ENCODE data around the gene ROR2.
"Not testable (repeated sequence)": the region's sequence is repeated elsewhere in the genome, so short reads cannot be mapped to it uniquely, and the experiment has no call there.

The ROR2 gene

GRCh38 chr9:91814201-91814600 lies 135.8 kb downstream of the ROR2 start:
- no peak for DNase-seq

DNA sequence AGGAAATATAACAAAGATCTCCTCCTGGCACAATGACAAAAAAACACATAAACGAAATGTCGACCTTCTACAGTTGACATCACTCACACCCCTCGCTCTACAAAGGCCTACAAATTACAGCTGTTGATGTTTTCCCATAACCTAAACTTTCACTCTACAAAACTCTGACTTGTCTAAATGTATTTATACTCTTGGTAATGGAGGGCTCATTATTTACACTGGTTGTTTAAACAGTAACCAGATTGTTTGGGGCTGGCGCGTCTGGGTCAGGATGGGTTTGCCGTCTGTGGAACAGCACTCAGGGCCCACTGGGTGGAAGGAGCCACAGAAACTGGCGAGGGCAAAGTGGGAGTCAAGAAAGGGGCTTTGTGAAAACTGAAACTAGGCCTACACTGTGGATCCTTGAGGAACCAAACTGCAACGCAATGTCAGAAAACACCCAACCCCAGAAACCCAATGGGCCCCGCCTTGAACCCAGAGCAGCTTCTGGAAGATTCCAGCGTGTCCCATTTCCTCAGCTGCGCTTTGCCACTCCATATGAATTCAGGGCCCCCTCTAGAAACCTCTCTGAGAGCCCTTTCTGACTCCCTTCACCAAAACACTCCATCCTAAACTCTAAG lies 136.7 kb downstream of the ROR2 start:
- DNase-seq = no peak

- DNase-seq = no peak
Observed at GRCh38 chr9:91812191-91812590, 137.8 kb downstream of the ROR2 start.

DNA sequence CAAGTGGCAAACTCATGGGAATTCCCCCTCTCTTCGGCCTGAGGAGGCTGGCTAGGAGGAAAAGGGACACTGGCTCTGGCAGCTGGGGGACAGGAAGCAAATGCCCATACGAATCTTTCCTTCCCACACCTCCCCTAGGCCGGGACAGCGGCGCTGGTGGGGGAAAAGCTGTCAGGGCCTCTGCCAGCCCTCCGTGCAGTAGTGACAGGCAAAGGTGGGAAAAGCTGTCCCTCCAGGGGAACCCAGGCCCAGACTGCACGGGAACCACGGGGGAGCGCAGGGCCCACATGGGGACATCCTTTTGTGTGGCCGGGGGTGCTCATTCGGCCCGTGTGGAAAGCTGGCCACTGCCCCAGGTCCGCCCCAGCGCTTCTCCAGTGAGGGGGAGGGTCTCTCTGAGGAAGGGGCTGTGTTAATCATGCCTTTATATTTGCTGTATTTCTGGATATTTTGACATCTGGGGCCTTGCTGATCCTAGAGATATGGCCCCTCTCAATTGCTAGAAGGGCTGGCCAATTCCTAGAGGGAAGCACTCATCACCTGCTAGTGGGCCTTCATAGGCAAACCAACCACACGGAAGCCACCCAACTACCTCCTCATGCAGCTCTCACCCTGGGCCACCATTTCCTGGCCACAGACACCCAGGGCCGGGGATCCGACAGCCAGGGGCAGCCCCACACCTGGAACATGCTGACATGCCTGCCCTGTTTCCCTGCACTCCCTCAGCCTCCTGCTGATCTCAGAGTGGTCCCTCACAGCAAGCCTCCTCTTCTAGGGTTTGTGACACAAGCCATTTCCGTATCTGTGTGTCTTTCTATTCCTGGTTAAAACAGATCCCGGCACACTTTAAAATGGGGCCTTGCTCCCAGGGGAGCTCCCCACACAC lies 138.8 kb downstream of the ROR2 start:
- DNase-seq = no peak

DNA sequence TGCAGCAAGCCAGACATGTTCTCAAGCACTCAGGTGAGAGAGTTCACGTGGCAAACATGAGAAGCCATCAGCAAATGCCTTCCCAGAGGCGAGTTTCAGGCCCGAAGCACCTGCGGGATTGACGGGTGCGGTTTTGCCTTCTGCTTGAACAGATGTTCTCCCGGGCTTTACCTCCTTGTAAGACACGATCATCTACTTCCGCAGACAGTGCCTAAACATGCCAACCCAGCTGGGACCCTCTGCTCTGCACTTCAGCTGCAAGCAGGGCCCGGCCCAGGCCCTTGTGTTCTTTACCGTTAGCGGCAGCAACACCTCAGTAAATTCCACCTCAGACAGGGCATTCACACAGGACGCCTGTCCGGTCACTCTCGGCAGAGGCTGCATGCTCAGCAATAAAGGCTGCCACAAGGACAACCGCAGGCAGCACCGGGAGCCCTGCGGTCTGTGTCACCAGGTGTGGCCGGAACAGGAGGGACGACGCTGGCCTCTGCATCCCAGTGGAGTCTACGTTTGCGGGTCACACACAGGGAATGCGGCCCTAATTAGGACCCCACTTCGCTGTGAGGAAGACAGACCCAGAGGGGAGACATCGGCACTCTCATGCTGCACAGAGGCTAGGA lies 139.6 kb downstream of the ROR2 start:
- no peak for DNase-seq

DNA sequence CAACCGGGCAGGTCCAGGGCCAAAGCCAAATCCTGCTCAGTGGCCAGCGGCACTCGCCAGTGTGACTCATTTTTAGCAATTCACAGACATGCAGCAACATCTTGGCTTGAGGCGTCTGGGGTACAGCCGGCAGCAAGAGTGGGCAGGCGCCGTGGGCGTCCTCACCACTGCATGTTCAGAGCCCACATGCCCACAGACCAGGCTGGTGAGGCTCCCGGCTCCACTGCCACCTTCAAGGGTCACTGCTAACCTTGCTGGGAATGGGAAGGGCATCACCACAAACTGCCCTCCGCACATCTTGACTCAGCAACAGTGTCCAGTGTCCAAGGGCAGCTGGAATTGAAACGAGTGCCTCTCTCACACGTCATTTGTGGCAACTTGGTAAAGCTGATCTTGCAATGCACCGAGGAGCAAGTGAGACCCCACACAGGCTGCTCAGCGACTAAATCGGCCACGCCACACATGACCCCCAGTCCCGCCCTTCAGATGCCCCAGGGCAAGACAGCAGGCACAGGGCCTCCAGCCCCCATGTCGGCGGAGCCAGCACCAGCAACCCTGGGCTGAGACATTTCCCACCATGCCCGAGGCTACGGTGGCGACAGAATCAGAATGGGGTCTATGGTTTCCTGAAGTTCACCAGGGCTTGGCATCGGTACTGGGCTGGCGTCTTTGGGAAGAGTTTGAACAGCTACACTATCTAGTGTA lies 140.3 kb downstream of the ROR2 start:
- no peak for DNase-seq

DNA sequence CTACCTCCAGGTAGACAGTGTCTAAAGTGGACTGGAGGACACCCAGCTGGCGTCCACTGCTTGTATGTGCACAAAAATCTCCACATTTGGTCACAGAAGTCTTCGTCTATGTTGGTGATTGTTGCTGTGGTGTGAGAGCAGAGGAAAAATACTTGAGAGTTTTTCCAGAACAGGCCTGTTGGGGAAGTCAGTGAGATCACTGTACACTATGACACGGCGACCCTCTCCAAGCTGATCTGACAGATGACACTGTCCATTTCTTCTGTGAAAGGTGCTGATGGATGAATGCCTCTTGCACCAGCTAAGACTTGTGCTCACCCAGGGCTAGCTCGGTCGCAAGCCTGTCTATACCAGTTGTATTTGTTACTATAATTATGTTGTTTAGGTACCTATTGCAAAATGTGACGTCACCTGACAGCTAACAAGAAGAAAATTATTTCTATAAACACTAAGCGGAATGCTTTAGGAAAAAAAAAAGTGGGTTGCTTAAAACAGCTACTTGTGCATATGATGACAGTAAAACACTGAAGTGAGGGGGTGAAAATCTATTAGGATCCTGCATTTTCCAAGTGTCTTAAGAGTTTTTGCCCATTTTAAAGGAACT lies 142.3 kb downstream of the ROR2 start:
- no peak for DNase-seq

GRCh38 chr9:91805031-91805430 lies 145.0 kb downstream of the ROR2 start:
- no peak for DNase-seq

GRCh38 chr9:91803970-91804752 lies 145.9 kb downstream of the ROR2 start:
- DNase-seq = no peak

DNA sequence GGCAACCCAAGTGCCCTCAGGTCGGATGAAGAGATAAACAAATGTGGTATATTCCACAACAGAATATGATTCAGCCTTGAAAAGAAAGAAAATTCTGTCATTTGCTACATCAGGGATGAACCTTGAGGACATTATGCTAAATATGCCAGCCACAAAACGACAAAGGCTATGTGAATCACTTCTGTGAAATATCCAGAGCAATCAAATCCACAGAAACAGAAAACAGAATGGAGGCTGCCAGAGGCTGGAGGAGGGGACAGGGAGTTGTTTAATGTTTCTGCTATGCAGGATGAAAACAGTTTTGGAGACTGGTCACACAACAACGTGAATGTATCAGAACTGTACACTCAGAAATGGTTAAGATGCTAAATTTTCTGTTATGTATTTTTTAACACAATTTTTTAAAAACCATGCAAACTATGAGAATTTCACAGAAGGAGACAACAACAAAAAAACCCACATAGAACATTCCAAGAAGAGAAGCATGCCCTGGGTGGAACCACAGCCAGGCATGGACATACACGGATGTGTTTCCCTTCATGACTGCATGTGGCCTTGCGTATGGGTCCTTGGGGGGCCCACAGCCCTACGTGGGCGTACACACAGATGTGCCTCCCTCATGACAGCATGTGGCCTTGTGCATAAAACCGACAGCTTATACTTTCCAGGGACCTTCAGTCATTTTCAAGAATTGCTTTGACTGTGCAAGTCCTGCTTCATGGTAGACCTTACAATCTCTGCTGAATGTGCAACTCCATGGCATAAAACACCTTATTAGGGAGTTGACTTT lies 146.7 kb downstream of the ROR2 start:
- DNase-seq = no peak

DNA sequence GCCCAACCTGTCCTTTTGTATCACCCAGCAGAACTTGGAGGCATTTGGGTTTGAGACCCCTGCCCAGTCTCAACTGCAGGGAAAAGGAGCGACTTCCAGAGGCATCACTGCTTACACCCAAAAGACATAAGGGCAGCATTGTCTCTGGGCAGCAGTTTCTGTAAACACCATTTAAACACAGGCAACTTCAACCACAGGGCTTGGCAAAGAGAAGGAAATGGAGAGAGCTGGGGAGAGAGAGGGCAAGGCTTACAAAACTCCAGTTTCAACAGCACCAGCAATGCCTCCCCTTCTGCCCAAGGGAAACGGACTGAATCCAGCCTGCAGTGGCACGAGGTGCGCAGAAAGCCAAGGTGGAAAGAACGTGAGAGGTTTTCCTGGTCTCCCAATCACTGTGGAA lies 147.6 kb downstream of the ROR2 start:
- DNase-seq = no peak

DNA sequence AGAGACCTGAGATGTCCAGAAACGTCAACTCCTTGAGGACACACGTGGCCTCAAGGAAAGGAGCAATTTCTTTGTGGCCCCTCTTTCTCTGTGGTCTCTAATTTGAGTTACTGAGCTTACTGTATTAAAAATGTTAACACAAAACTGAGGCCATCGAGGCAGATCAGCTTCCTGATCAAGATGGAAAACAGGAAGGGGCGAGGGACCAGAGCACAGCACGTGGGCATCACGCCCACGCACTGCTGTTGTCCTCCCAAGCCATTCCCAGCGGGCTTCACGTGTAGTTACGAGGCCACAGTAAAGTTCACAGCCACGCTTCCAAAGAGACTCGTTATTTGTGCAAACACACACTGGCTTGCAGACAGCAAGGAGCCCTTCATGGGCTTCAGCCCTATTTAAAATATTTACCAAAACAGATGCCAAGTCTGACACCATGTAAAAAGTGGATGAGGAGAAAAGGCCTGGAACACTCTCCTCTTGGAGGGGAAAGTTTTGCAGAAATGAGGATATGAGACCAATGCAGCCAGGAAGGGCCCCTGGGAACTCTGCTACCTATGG lies 149.5 kb downstream of the ROR2 start:
- DNase-seq = no peak

DNA sequence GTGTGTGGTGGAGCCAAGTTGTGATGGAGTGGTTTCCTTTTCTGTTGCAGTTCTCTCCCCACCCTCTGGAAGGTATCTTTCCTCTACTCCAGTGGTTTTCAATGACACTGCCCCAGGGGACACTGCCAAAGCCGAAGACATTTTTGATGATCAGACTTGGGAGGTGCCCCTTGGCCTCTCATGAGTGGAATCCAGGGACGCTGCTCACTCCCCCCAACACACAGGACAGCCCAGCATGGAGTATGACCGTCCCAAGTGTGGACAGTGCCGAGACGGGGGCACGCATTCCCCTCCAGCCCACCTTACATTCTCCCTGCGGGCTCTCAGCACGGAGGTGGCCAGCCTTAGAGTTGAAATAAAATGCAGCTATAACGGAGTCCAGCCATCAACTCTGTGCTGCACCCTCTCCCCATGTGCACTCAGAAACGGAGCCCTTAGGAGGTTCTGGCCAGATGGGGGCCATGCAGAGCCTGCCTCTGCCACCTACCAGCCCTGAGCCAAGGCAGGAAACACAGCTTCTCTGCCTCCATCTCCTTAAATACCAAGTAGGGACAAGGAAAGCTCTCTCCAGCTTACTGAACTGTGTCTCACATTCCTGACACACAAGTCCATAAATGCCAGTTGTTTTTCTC lies 150.8 kb downstream of the ROR2 start:
- DNase-seq = no peak

DNA sequence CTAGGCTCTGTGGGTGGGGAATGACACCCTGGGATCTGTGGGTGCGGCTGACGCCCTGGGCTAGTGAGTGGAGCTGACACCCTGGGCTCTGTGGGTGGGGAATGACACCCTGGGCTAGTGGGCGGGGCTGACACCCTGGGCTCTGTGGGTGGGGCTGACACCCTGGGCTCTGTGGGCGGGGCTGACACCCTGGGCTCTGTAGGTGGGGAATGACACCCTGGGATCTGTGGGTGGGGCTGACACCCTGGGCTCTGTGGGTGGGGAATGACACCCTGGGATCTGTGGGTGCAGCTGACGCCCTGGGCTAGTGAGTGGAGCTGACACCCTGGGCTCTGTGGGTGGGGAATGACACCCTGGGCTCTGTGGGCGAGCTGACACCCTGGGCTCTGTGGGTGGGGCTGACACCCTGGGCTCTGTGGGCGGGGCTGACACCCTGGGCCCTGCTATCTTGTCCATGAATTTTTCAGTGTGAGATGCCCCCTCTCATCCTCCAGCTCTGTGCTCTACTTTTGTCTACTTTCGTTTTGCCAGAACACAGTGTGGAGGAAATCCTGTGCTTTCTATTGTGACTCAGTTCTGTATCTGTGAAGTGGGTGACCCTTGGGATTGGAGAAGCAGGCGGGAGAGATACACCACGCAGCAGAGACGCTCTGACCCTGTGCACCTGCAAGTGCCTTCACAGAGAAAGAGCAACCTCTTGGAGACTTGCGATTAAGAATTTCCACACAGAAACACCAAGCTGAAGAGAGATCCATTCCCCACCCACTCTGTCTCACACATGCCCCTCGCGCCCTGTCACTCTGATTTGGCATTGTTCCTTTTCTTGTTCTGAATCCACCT lies 151.5 kb downstream of the ROR2 start:
- DNase-seq = not testable (repeated sequence)

- DNase-seq = not testable (repeated sequence)
Observed at GRCh38 chr9:91797517-91797916, 152.5 kb downstream of the ROR2 start.

GRCh38 chr9:91796516-91796915 lies 153.5 kb downstream of the ROR2 start:
- not testable (repeated sequence) for DNase-seq

GRCh38 chr9:91795598-91796241 lies 154.3 kb downstream of the ROR2 start:
- DNase-seq = no peak

- not testable (repeated sequence) for DNase-seq
Observed at GRCh38 chr9:91793371-91793770, 156.7 kb downstream of the ROR2 start.

DNA sequence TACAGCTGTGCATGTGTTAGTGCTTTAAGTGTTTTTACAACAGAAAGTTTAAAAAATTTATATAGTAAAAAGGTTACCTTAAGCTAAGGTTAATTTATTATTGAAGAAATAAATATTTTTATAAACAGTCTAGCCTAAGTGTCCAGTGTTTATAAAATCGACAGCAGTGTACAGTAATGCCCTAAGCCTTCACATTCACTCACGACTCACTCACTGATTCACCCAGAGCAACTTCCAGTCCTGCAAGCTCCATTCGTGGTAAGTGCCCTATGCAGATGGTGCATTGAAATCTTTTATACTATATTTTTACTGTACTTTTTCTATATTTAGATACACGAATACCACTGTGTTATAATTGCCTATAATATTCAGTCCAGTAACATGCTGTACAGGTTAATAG lies 159.1 kb downstream of the ROR2 start:
- DNase-seq = no peak
